PC-3 (cell line): Measurements from ENCODE around the gene NABP1. TPM values are rescaled to one million over a fixed set of nuclear protein-coding genes. Genes with fewer than 3 reads are reported as not detected.

Experiments used
- ATAC-seq: fragments of 200-7000 bp; cut with Tn5 transposase; 2 replicates; pipeline ENCODE4 v1.9.1; 2020; ENCODE audit warnings: mild to moderate bottlenecking, moderate library complexity
- BruUV-seq: library from RNA; stranded (reverse); fragments of 400-500 nt; replicated peaks from 2 replicates; lab custom pipeline; 2021; lab: Mats Ljungman, UMichigan
- CTCF ChIA-PET: fragments of 300-600 bp; sonication (Branson Sonifier 250); formaldehyde crosslinking; loops from one replicate; lab custom pipeline; 2022; ENCODE audit warnings: antibody characterized with exemption; lab: Charles Lee
- POLR2A ChIA-PET: fragments of 300-600 bp; sonication (Branson Sonifier 250); formaldehyde crosslinking; loops from one replicate; lab custom pipeline; 2022; ENCODE audit warnings: antibody characterized with exemption; ENCODE audit not compliant: unreplicated experiment; lab: Charles Lee
- DNase-seq: peaks from one replicate; pipeline ENCODE4 v3.0.0-alpha.2; 2015
- H2AFZ ChIP-seq: fragments of 300-600 bp; sonication (generic); 2 replicates; pipeline ENCODE4 v1.6.0; 2016; ENCODE audit warnings: antibody characterized with exemption, low read length
- H3F3A ChIP-seq: fragments of 300-600 bp; sonication (generic); one replicate; pipeline ENCODE4 v1.6.0; 2017; ENCODE audit warnings: antibody characterized with exemption, low read length, control low read depth, mild to moderate bottlenecking; ENCODE audit not compliant: unreplicated experiment
- H3K27ac ChIP-seq: fragments of 300-600 bp; sonication (generic); 2 replicates; pipeline ENCODE4 v1.5.1; 2016; ENCODE audit warnings: mild to moderate bottlenecking, low read length
- H3K27me3 ChIP-seq: fragments of 300-600 bp; sonication (generic); 2 replicates; pipeline ENCODE4 v1.6.1; 2016; ENCODE audit warnings: low read length, mixed read lengths
- H3K36me3 ChIP-seq: fragments of 300-600 bp; sonication (generic); 2 replicates; pipeline ENCODE4 v1.6.1; 2016; ENCODE audit warnings: low read depth, mixed run types, low read length, mixed read lengths
- H3K4me1 ChIP-seq: fragments of 300-600 bp; sonication (generic); 2 replicates; pipeline ENCODE4 v1.5.1; 2016; ENCODE audit warnings: low read length; ENCODE audit not compliant: insufficient read depth
- H3K4me2 ChIP-seq: fragments of 300-600 bp; sonication (generic); 2 replicates; pipeline ENCODE4 v1.6.0; 2016; ENCODE audit warnings: low read length
- H3K4me3 ChIP-seq: fragments of 300-600 bp; sonication (generic); 2 replicates; pipeline ENCODE4 v1.5.1; 2016; ENCODE audit warnings: mild to moderate bottlenecking, low read length, mixed read lengths
- H3K79me2 ChIP-seq: fragments of 300-600 bp; sonication (generic); 2 replicates; pipeline ENCODE4 v1.6.1; 2017; ENCODE audit warnings: low read length, mixed read lengths
- H3K9ac ChIP-seq: fragments of 300-600 bp; sonication (generic); 2 replicates; pipeline ENCODE4 v1.6.0; 2016; ENCODE audit warnings: mild to moderate bottlenecking, low read length
- H3K9me2 ChIP-seq: fragments of 300-600 bp; sonication (generic); replicated peaks from 2 replicates; pipeline ENCODE4 v1.6.1; 2016; ENCODE audit warnings: mixed run types, low read length, mixed read lengths
- H3K9me3 ChIP-seq: fragments of 300-600 bp; sonication (generic); 2 replicates; pipeline ENCODE4 v1.6.1; 2016; ENCODE audit warnings: low read length, mixed read lengths
- H4K20me1 ChIP-seq: fragments of 300-600 bp; sonication (generic); 2 replicates; pipeline ENCODE4 v1.6.1; 2016; ENCODE audit warnings: low read length, mixed read lengths
- CTCF ChIP-seq: fragments of 300-600 bp; sonication (generic); conservative IDR thresholded peaks from 2 replicates; pipeline ENCODE4 v1.5.1; 2017; ENCODE audit warnings: antibody characterized with exemption, low read depth, mild to moderate bottlenecking, low read length
- EZH2 ChIP-seq: fragments of 300-600 bp; sonication (generic); IDR thresholded peaks from one replicate; pipeline ENCODE4 v1.6.1; 2017; ENCODE audit warnings: antibody characterized with exemption, mild to moderate bottlenecking, low read length; ENCODE audit not compliant: unreplicated experiment
- EZH2phosphoT487 ChIP-seq: fragments of 300-600 bp; sonication (generic); IDR thresholded peaks from 2 replicates; pipeline ENCODE4 v1.6.1; 2018; ENCODE audit warnings: mild to moderate bottlenecking, antibody characterized with exemption, low read length, borderline replicate concordance
- intact Hi-C: fragments of 100-400 bp; cut with micrococcal nuclease; formaldehyde crosslinking; loops from 2 replicates; pipeline ENCODE4 v1.9.0; 2023
- total RNA-seq: library from RNA; depleted of rRNA; stranded (reverse); fragments of >200 nt; gene quantifications from 2 replicates; pipeline ENCODE4 v1.2.3, GENCODE V29; 2014

The NABP1 gene
- total RNA-seq, 1 experiment from 2014 or later, result 56.8 TPM

DNA sequence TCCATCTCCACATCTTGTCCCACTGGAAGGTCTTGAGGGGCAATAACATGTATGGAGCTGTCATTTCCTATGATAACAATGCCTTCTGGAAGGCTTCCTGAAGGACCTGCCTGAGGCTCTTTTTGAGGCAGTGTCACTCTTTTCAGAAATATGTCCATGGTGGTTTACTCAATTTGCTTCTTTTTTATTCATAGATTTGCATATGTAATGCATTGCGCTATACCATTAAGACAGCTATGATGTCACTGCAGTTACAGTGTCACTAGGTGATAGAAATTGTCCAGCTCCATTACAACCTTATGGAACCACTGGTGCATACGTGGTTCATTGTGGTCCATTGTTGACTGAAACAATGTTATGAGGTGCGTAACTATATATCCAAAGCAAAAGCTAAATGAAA lies 19.9 kb downstream of the NABP1 start:
- POLR2A ChIA-PET, result no interaction called here
- BruUV-seq, result no TSS peak
- no peak for DNase-seq
- no peak overlapping the region for H3K4me2 ChIP-seq
- no peaks in the 10 kb centered on the region for H3K9me2 ChIP-seq
- H3F3A ChIP-seq, result peaks cover 5% of the 10 kb centered on the region
- no peak for ATAC-seq
- no peaks in the 10 kb centered on the region for H3K27me3 ChIP-seq
- CTCF ChIA-PET, result no interaction called here
- no peak overlapping the region for H3K4me3 ChIP-seq
- H2AFZ ChIP-seq, result no peak overlapping the region
- H3K36me3 ChIP-seq, result no peaks in the 10 kb centered on the region
- intact Hi-C loops, result no loop called here
- TF ChIP-seq EZH2phosphoT487 (no peak), EZH2 (no peak), CTCF (no peak)
- no peaks in the 10 kb centered on the region for H3K9me3 ChIP-seq
- no peak overlapping the region for H3K27ac ChIP-seq
- H3K9ac ChIP-seq, result no peak overlapping the region
- no peaks in the 10 kb centered on the region for H3K4me1 ChIP-seq
- no peaks in the 10 kb centered on the region for H4K20me1 ChIP-seq
- no peaks in the 10 kb centered on the region for H3K79me2 ChIP-seq

- intact Hi-C loops, result no loop called here
Measured at GRCh38 chr2:191699341-191699945, 21.5 kb downstream of the NABP1 start.

More at GRCh38 chr2:191699341-191699945, 21.5 kb downstream of the NABP1 start:
- peaks cover 5% of the 10 kb centered on the region for H3F3A ChIP-seq
- CTCF ChIA-PET, result no interaction called here
- no peaks in the 10 kb centered on the region for H3K9me3 ChIP-seq
- no peak overlapping the region for H3K4me2 ChIP-seq
- no peak for ATAC-seq
- no peaks in the 10 kb centered on the region for H3K36me3 ChIP-seq
- no peak overlapping the region for H2AFZ ChIP-seq
- no TSS peak for BruUV-seq
- H3K4me1 ChIP-seq, result no peaks in the 10 kb centered on the region
- no peak for TF ChIP-seq EZH2
- TF ChIP-seq EZH2phosphoT487, result no peak
- TF ChIP-seq CTCF, result no peak
- no peaks in the 10 kb centered on the region for H3K9me2 ChIP-seq
- H3K4me3 ChIP-seq, result no peak overlapping the region
- no peaks in the 10 kb centered on the region for H3K79me2 ChIP-seq
- no peak overlapping the region for H3K27ac ChIP-seq
- H3K9ac ChIP-seq, result no peak overlapping the region
- H3K27me3 ChIP-seq, result no peaks in the 10 kb centered on the region
- H4K20me1 ChIP-seq, result no peaks in the 10 kb centered on the region
- POLR2A ChIA-PET, result no interaction called here
- peak; percentile 44 for DNase-seq
